HepG2 (cell line): ENCODE results near the gene MBD3L3. TPM values are rescaled to one million over a fixed set of nuclear protein-coding genes. Genes with fewer than 3 reads are reported as not detected.
"Not testable (repeated sequence)": the region's sequence is repeated elsewhere in the genome, so short reads cannot be mapped to it uniquely, and the experiment has no call there.

Experiments
- ATAC-seq: fragments of 200-7000 bp; cut with Tn5 transposase; 3 replicates; pipeline ENCODE4 v1.9.1; 2020; ENCODE audit warnings: mild to moderate bottlenecking, moderate library complexity
- Bru-seq: library from RNA; stranded (reverse); fragments of 400-500 nt; gene quantifications from one replicate; lab custom pipeline; 2021; lab: Mats Ljungman, UMichigan
- BruChase-seq, 2 experiments: library from RNA; stranded (reverse); fragments of 400-500 nt; gene quantifications; one replicate each; lab custom pipeline; 2021; lab: Mats Ljungman, UMichigan
- BruUV-seq: library from RNA; stranded (reverse); fragments of 400-500 nt; replicated peaks from 2 replicates; lab custom pipeline; 2021; lab: Mats Ljungman, UMichigan
- CTCF ChIA-PET: fragments of 300-600 bp; formaldehyde crosslinking; extraction: SDS; loops from one replicate; lab custom pipeline; 2021; ENCODE audit warnings: low total read pairs, inconsistent platforms, low intra/inter-chr PET ratio; lab: Yijun Ruan, JAX
- POLR2A ChIA-PET: fragments of 350-600 bp; sonication (Branson Sonifier 250); formaldehyde crosslinking; loops from one replicate; lab custom pipeline; 2020; ENCODE audit warnings: antibody characterized with exemption, inconsistent platforms; lab: Yijun Ruan, JAX
- DNase-seq: peaks from one replicate; pipeline ENCODE4 v3.0.0-alpha.2; 2015; ENCODE audit warnings: low spot score
- FAIRE-seq: peaks from 3 replicates; lab custom pipeline; 2011; peaks lifted over from hg19 to GRCh38; lab: Jason Lieb, UNC
- H2AFZ ChIP-seq: one replicate; pipeline ENCODE4 v1.6.1; 2011; ENCODE audit warnings: low read length, inconsistent platforms
- H3K27ac ChIP-seq: fragments of 300-600 bp; 3 replicates; pipeline ENCODE4 v1.8.0; 2011; ENCODE audit warnings: mixed run types, mild to moderate bottlenecking, mixed read lengths, low read length, inconsistent platforms; ENCODE audit not compliant: insufficient read depth; ENCODE audit errors: extremely low read length
- H3K27me3 ChIP-seq, 2 experiments: fragments of 200-600 bp in 1 of 2; 2 replicates in 1 of 2; 3 replicates in 1 of 2; pipeline versions ENCODE4 v1.6.0 to v1.8.0; 2011; ENCODE audit warnings: low read length in 2 of 2, mild to moderate bottlenecking in 2 of 2, moderate library complexity in 2 of 2, inconsistent platforms in 1 of 2; ENCODE audit not compliant: insufficient read depth in 2 of 2, control insufficient read depth in 1 of 2
- H3K36me3 ChIP-seq, 2 experiments: fragments of 200-600 bp in 1 of 2; replicated peaks in 1 of 2; 2 replicates in 1 of 2; 3 replicates in 1 of 2; pipeline versions ENCODE4 v1.5.1 to v1.8.0; 2011; ENCODE audit warnings: low read length in 2 of 2, inconsistent platforms in 1 of 2; ENCODE audit not compliant: insufficient read depth in 2 of 2, control insufficient read depth in 1 of 2
- H3K4me1 ChIP-seq: 2 replicates; pipeline ENCODE4 v1.5.1; 2012; ENCODE audit warnings: low read length, inconsistent platforms; ENCODE audit not compliant: insufficient read depth
- H3K4me2 ChIP-seq: 2 replicates; pipeline ENCODE4 v1.6.0; 2011; ENCODE audit warnings: low read depth, low read length, inconsistent platforms
- H3K4me3 ChIP-seq, 3 experiments: fragments of 200-600 bp in 1 of 3; sonication (generic), shearing (Covaris generic) in 1 of 3; replicated peaks in 1 of 3; 2 replicates each; pipeline ENCODE4 v1.5.1; 2011 to 2016; ENCODE audit warnings: low read length in 3 of 3, inconsistent platforms in 2 of 3, low read depth in 2 of 3, mild to moderate bottlenecking in 2 of 3, control low read depth in 1 of 3, mixed read lengths in 1 of 3; ENCODE audit not compliant: insufficient read depth in 1 of 3
- H3K79me2 ChIP-seq: one replicate; pipeline ENCODE4 v1.6.1; 2011; ENCODE audit warnings: low read length, inconsistent platforms; ENCODE audit not compliant: insufficient read depth
- H3K9ac ChIP-seq: 2 replicates; pipeline ENCODE4 v1.6.0; 2011; ENCODE audit warnings: mild to moderate bottlenecking, low read depth, low read length, inconsistent platforms; ENCODE audit not compliant: insufficient read depth
- H3K9me3 ChIP-seq: 2 replicates; pipeline ENCODE4 v1.5.1; 2012; ENCODE audit warnings: mild to moderate bottlenecking, low read length
- H4K20me1 ChIP-seq: 2 replicates; pipeline ENCODE4 v1.6.0; 2011; ENCODE audit warnings: inconsistent platforms, mild to moderate bottlenecking, low read length, moderate library complexity; ENCODE audit not compliant: insufficient read depth
- AGO1 ChIP-seq: fragments of 200-400 bp; formaldehyde crosslinking; IDR thresholded peaks from 2 replicates; pipeline ENCODE4 v1.6.1; 2017; ENCODE audit warnings: mild to moderate bottlenecking, low read depth, low read length, moderate library complexity; ENCODE audit not compliant: poor library complexity, severe bottlenecking
- CCDC6 ChIP-seq: sonication (generic); formaldehyde crosslinking; IDR thresholded peaks from 2 replicates; pipeline ENCODE4 v1.8.1; 2022; ENCODE audit warnings: mild to moderate bottlenecking, missing genetic modification reagents, moderate library complexity
- PHB2 ChIP-seq: fragments of 450-650 bp; IDR thresholded peaks from 2 replicates; pipeline ENCODE4 v1.6.1; 2018; ENCODE audit not compliant: partially characterized antibody
- ZBTB4 ChIP-seq: sonication (generic); formaldehyde crosslinking; IDR thresholded peaks from 2 replicates; pipeline ENCODE4 v1.4.0; 2020; ENCODE audit warnings: missing genetic modification reagents, mild to moderate bottlenecking, borderline replicate concordance
- ZFP37 ChIP-seq: sonication (generic); formaldehyde crosslinking; IDR thresholded peaks from 2 replicates; pipeline ENCODE4 v1.4.0; 2020; ENCODE audit warnings: missing genetic modification reagents, borderline replicate concordance
- ZNF747 ChIP-seq: sonication (generic); formaldehyde crosslinking; IDR thresholded peaks from 2 replicates; pipeline ENCODE4 v1.8.1; 2023; ENCODE audit warnings: missing genetic modification reagents, mild to moderate bottlenecking, borderline replicate concordance
- ZZZ3 ChIP-seq: sonication (generic); formaldehyde crosslinking; IDR thresholded peaks from 2 replicates; pipeline ENCODE4 v1.4.0; 2020; ENCODE audit warnings: missing genetic modification reagents, mild to moderate bottlenecking, borderline replicate concordance
- WGBS: methylation state at CpG from one replicate; pipeline ENCODE4 v1.1.6; 2017; ENCODE audit warnings: low lambda C conversion rate; 5-methylcytosine and 5-hydroxymethylcytosine counted together
- in situ Hi-C: cut with HindIII; loops from 2 replicates; pipeline ENCODE4 v1.10.0; 2017; ENCODE audit warnings: low pct_unique_long_range_greater_than_20kb; ENCODE audit not compliant: extremely low pct_ligation_motif_present
- intact Hi-C: fragments of 100-400 bp; cut with micrococcal nuclease; formaldehyde crosslinking; loops from one replicate; pipeline ENCODE4 v1.10.0; 2022; ENCODE audit not compliant: unreplicated experiment
- long read RNA-seq, 2 experiments: library from RNA in 1 of 2; library from polyadenylated mRNA in 1 of 2; stranded (forward) in 1 of 2; unstranded in 1 of 2; transcript quantifications; one replicate each; pipeline ENCODE4 v2.0.0, GENCODE V29; 2019 to 2022
- polyA minus RNA-seq, 3 experiments: library from RNA; depleted of rRNA, polyadenylated mRNA; stranded (reverse); fragments of >200 nt; gene quantifications; 2 replicates each; pipeline ENCODE4 v1.2.3, GENCODE V29; 2011; ENCODE audit warnings: low replicate concordance in 1 of 3
- polyA plus RNA-seq, 8 experiments: library from polyadenylated mRNA; depleted of rRNA in 3 of 8; stranded (reverse) in 7 of 8; unstranded in 1 of 8; fragments of >200 nt; fragmentation: Illumina TruSeq in 4 of 8; extraction: Trizol in 4 of 8; gene quantifications; 2 replicates each; pipeline versions ENCODE4 v1.2.1 to v1.2.3, GENCODE V29; 2011 to 2016; ENCODE audit warnings: low read depth in 4 of 8, missing spikeins in 1 of 8, mixed read lengths in 1 of 8; ENCODE audit not compliant: insufficient read depth in 1 of 8
- total RNA-seq, 5 experiments: library from RNA; depleted of rRNA; stranded (reverse); fragments of >200 nt; fragmentation: Illumina TruSeq; extraction: Trizol; gene quantifications; 2 replicates each; pipeline ENCODE4 v1.2.3, GENCODE V29; 2016; ENCODE audit warnings: low read depth in 1 of 5

Gene MBD3L3
- total RNA-seq (2016; rRNA removed; fragmentation: Illumina TruSeq; extraction: Trizol), result not detected in 2 replicates
- total RNA-seq (2016; cell fraction: cytosol; rRNA removed; fragmentation: Illumina TruSeq; extraction: Trizol; ENCODE audit: low read depth), result not detected in 2 replicates
- not detected in 2 replicates for total RNA-seq (2016; cell fraction: insoluble cytoplasmic fraction; rRNA removed; fragmentation: Illumina TruSeq; extraction: Trizol)
- not detected in 2 replicates for total RNA-seq (2016; cell fraction: membrane; rRNA removed; fragmentation: Illumina TruSeq; extraction: Trizol)
- total RNA-seq (2016; cell fraction: nucleus; rRNA removed; fragmentation: Illumina TruSeq; extraction: Trizol), result not detected in 2 replicates
- polyA plus RNA-seq (2011; rRNA removed), result not detected in 2 replicates
- not detected in 2 replicates for polyA plus RNA-seq (2011; cell fraction: cytosol; rRNA removed)
- not detected in 2 replicates for polyA plus RNA-seq (2011; cell fraction: nucleus; rRNA removed)
- polyA plus RNA-seq (2012), result not detected in 2 replicates
- not detected in 2 replicates for polyA plus RNA-seq (2016; cell fraction: cytosol; fragmentation: Illumina TruSeq; extraction: Trizol; ENCODE audit: low read depth)
- not detected in 2 replicates for polyA plus RNA-seq (2016; cell fraction: insoluble cytoplasmic fraction; fragmentation: Illumina TruSeq; extraction: Trizol; ENCODE audit: low read depth)
- not detected in 2 replicates for polyA plus RNA-seq (2016; cell fraction: membrane; fragmentation: Illumina TruSeq; extraction: Trizol; ENCODE audit: low read depth)
- not detected in 2 replicates for polyA plus RNA-seq (2016; cell fraction: nucleus; fragmentation: Illumina TruSeq; extraction: Trizol; ENCODE audit: insufficient read depth, low read depth)
- polyA minus RNA-seq (2011; rRNA and poly(A)+ RNA removed; ENCODE audit: low replicate concordance), result not detected in 2 replicates
- polyA minus RNA-seq (2011; cell fraction: cytosol; rRNA and poly(A)+ RNA removed), result not detected in 2 replicates
- not detected in 2 replicates for polyA minus RNA-seq (2011; cell fraction: nucleus; rRNA and poly(A)+ RNA removed)
- not detected for Bru-seq, nascent RNA
- not detected for BruChase-seq, experiment 1, labeled RNA remaining after a 6-hour chase
- BruChase-seq, experiment 2, labeled RNA remaining after a 2-hour chase, result not detected
- long read RNA-seq, experiment 1, result 0 reads
- long read RNA-seq, experiment 2, result 0 reads

DNA sequence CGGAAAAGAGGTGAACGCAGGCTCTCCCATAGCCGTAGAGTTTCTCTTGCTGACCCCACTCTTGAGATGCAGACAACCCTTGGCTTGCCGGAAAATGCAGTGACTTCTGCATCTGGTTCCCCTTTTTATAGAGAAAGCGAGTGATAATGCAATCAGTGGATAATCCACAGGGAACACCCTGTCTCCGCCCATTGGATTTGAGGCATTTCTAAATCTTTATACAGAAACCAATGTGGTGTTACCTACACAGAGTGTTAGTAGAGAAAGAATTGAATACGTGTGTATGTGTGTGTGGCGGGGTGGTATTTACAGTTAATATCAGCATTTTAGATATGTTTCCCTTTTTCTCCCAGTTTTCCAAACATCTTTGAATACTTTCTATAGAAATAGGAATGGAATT, at the start of gene MBD3L3:
TSS of gene MBD3L3 (minus strand) at position 101 of the 400 bp plus-strand sequence. CDS start at position 30, 71 bp downstream.
- H3K79me2 ChIP-seq, H3K27ac ChIP-seq, H3K36me3 ChIP-seq, H3K4me3 ChIP-seq, H3K4me2 ChIP-seq, FAIRE-seq, BruUV-seq, H3K9ac ChIP-seq, CTCF ChIA-PET, ATAC-seq, H3K4me1 ChIP-seq, H3K27me3 ChIP-seq, DNase-seq, POLR2A ChIA-PET, in situ Hi-C loops, H3K9me3 ChIP-seq, intact Hi-C loops, H4K20me1 ChIP-seq, H2AFZ ChIP-seq: not testable (repeated sequence)
- 17% methylated on average over 1 of the region's 8 CpGs for WGBS

DNA sequence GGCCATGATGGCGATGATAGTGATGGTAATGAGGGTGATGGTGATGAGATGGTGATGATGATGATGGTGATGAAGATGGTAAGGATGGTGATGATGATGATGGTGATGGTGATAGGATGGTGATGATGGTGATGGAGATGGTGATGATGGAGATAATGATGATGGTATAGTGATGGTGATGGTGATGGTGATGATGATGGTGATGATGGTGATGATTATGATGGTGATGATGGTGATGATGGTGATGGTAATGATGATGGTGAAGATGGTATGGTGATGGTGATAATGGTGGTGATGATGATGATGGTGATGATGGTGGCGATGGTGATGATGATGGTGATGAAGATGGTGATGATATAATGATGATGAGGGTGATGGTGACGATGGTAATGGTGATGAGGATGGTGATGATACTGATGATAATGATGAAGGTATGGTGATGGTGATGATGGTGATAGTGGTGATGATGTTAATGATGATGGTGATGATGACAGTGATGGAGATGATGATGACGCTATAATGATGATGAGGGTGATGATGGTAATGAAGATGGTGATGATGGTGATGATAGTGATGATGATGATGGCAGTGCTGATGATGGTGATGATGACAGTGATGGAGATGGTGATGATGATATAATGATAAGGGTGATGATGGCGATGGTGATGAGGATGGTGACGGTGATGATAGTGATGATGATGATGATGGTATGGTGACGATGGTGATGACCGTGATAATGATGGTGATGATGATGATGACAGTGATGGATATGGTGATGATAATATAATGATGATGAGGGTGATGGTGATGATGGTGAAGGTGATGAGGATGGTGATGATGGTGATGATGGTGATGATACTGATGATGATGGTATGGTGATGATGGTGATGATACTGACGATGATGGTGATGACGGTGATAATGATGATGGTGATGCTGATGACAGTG, 48.5 kb upstream of the MBD3L3 start:
- Histone ChIP-seq H3K27ac (no peak overlapping the region), H3K27me3 (no peaks in the 10 kb centered on the region), H3K4me2 (no peak overlapping the region), H3K36me3 (no peaks in the 10 kb centered on the region), H2AFZ (no peak overlapping the region), H3K4me1 (peaks cover 12% of the 10 kb centered on the region), H4K20me1 (no peaks in the 10 kb centered on the region), H3K9ac (no peak overlapping the region), H3K4me3 (no peak overlapping the region), H3K79me2 (no peaks in the 10 kb centered on the region), H3K9me3 (no peaks in the 10 kb centered on the region)
- ChIA-PET CTCF (no interaction called here), POLR2A (no interaction called here)
- intact Hi-C loops, result no loop called here
- WGBS, result 44% methylated on average over 10 of the region's 10 CpGs
- FAIRE-seq, result no peak
- no TSS peak for BruUV-seq
- in situ Hi-C loops, result loop anchor here (10.0 kb wide), 1 partner anchor 238 kb away; the partner anchor contains the start of gene ARHGEF18
- DNase-seq, result no peak
- ATAC-seq, result no peak
- no peak for TF ChIP-seq CCDC6 (CRISPR knock-in tag)
- no peak for TF ChIP-seq ZNF747
- TF ChIP-seq AGO1, result no peak
- no peak for TF ChIP-seq ZBTB4 (CRISPR knock-in tag)
- peak; percentile 15 for TF ChIP-seq PHB2
- no peak for TF ChIP-seq ZFP37 (CRISPR knock-in tag)
- TF ChIP-seq ZZZ3, result no peak
